SK-N-SH (cell line): ENCODE data around the gene CDKL2.

Experiments
- CTCF ChIP-seq: fragments of 200-600 bp; sonication (generic); IDR thresholded peaks from 2 replicates; pipeline ENCODE4 v1.6.1; 2017; ENCODE audit warnings: antibody characterized with exemption, mild to moderate bottlenecking, moderate library complexity
- GATA2 ChIP-seq: sonication (generic); formaldehyde crosslinking; IDR thresholded peaks from 2 replicates; pipeline ENCODE4 v1.5.0; 2020; ENCODE audit warnings: mild to moderate bottlenecking, missing genetic modification reagents
- RAD21 ChIP-seq: IDR thresholded peaks from 2 replicates; pipeline ENCODE4 v1.6.1; 2012; ENCODE audit warnings: mild to moderate bottlenecking, low read length
- REST ChIP-seq: IDR thresholded peaks from 2 replicates; pipeline ENCODE4 v1.6.1; 2012; ENCODE audit warnings: mild to moderate bottlenecking, low read depth, low read length, moderate library complexity
- RXRA ChIP-seq: IDR thresholded peaks from 2 replicates; pipeline ENCODE4 v1.4.0; 2012; ENCODE audit warnings: low read depth, mild to moderate bottlenecking, borderline replicate concordance
- SIN3A ChIP-seq: IDR thresholded peaks from 2 replicates; pipeline ENCODE4 v1.6.1; 2012; ENCODE audit warnings: low read depth, mild to moderate bottlenecking, low read length, moderate library complexity, borderline replicate concordance

- TF ChIP-seq GATA2 (CRISPR knock-in tag) = no peak
- TF ChIP-seq SIN3A = no peak
- TF ChIP-seq CTCF = no peak
- TF ChIP-seq RXRA = no peak
- no peak for TF ChIP-seq REST
- no peak for TF ChIP-seq RAD21
Measured at GRCh38 chr4:75678965-75679364, 48.6 kb upstream of the CDKL2 start.
